ENCODE results near the gene KIAA1549.

GRCh38 chr7:138822867-138823535, 158.2 kb downstream of the KIAA1549 start:
- TF ChIP-seq POLR2AphosphoS5 (IDR thresholded peaks at IDR 0.05) (no peak), EP300 (IDR thresholded peaks at IDR 0.05) (no peak), CTCF (IDR thresholded peaks at IDR 0.05) (no peak), POLR2A (IDR thresholded peaks at IDR 0.05) (no peak)

All from suprapubic skin (tissue), 4 donors.